Hepatocyte (in vitro differentiated cells): ENCODE measurements around the gene LY9. TPM values are rescaled to one million over a fixed set of nuclear protein-coding genes. Genes with fewer than 3 reads are reported as not detected.
A peak's percentile ranks its signal among the peaks of the same experiment; 100 is the strongest.
"Not testable (repeated sequence)": the region's sequence is repeated elsewhere in the genome, so short reads cannot be mapped to it uniquely, and the experiment has no call there.

Source experiments
- DNase-seq: peaks from one replicate; pipeline ENCODE4 v3.0.0-alpha.2; 2016; ENCODE audit warnings: low spot score
- H2AFZ ChIP-seq: fragments of 200-600 bp; sonication (generic); 2 replicates; pipeline ENCODE4 v1.6.0; 2016; ENCODE audit warnings: antibody characterized with exemption, mild to moderate bottlenecking
- H3K27ac ChIP-seq: fragments of 200-600 bp; sonication (generic); 2 replicates; pipeline ENCODE4 v1.5.1; 2016; ENCODE audit warnings: mild to moderate bottlenecking
- H3K27me3 ChIP-seq: fragments of 200-600 bp; sonication (generic); 2 replicates; pipeline ENCODE4 v1.6.1; 2016
- H3K36me3 ChIP-seq: fragments of 200-600 bp; sonication (generic); replicated peaks from 2 replicates; pipeline ENCODE4 v1.5.1; 2016; ENCODE audit warnings: low read depth; ENCODE audit not compliant: insufficient read depth
- H3K4me1 ChIP-seq: fragments of 200-600 bp; sonication (generic); 2 replicates; pipeline ENCODE4 v1.5.1; 2016; ENCODE audit warnings: mild to moderate bottlenecking, moderate library complexity; ENCODE audit not compliant: insufficient read depth
- H3K4me2 ChIP-seq: fragments of 200-600 bp; sonication (generic); 2 replicates; pipeline ENCODE4 v1.6.0; 2016
- H3K4me3 ChIP-seq: fragments of 200-600 bp; sonication (generic); 2 replicates; pipeline ENCODE4 v1.5.1; 2016; ENCODE audit warnings: mild to moderate bottlenecking
- H3K79me2 ChIP-seq: fragments of 200-600 bp; sonication (generic); 2 replicates; pipeline ENCODE4 v1.6.0; 2017; ENCODE audit warnings: mild to moderate bottlenecking
- H3K9me2 ChIP-seq: fragments of 200-600 bp; sonication (generic); replicated peaks from 2 replicates; pipeline ENCODE4 v1.6.0; 2017; ENCODE audit warnings: mild to moderate bottlenecking; ENCODE audit not compliant: insufficient read depth
- H3K9me3 ChIP-seq: fragments of 200-600 bp; sonication (generic); 2 replicates; pipeline ENCODE4 v1.5.1; 2016; ENCODE audit warnings: low read depth, mild to moderate bottlenecking
- H4K20me1 ChIP-seq: fragments of 200-600 bp; sonication (generic); 2 replicates; pipeline ENCODE4 v1.6.0; 2016; ENCODE audit warnings: mild to moderate bottlenecking; ENCODE audit not compliant: insufficient read depth, poor library complexity, severe bottlenecking
- EZH2 ChIP-seq: fragments of 200-600 bp; sonication (generic); IDR thresholded peaks from 2 replicates; pipeline ENCODE4 v1.6.1; 2016; ENCODE audit warnings: antibody characterized with exemption, mild to moderate bottlenecking, borderline replicate concordance
- EZH2phosphoT487 ChIP-seq: fragments of 200-600 bp; sonication (generic); IDR thresholded peaks from one replicate; pipeline ENCODE4 v1.6.1; 2018; ENCODE audit warnings: antibody characterized with exemption, mild to moderate bottlenecking, low read depth, moderate library complexity; ENCODE audit not compliant: unreplicated experiment, severe bottlenecking
- WGBS: methylation state at CpG from one replicate; pipeline ENCODE4 v1.1.6; 2016; ENCODE audit warnings: low lambda C conversion rate; ENCODE audit errors: missing lambda C conversion rate; 5-methylcytosine and 5-hydroxymethylcytosine counted together
- polyA plus RNA-seq: library from polyadenylated mRNA; unstranded; fragments of >200 nt; fragmentation: Nextera tagmentation; extraction: Ambion mirVana; gene quantifications from 2 replicates; pipeline ENCODE4 v1.2.1, GENCODE V29; 2016
- total RNA-seq: library from RNA; depleted of rRNA; stranded (reverse); fragments of >200 nt; gene quantifications from 2 replicates; pipeline ENCODE4 v1.2.3, GENCODE V29; 2014
- TF ChIP-seq, protein P1 (sequence below): fragments of 200-600 bp; sonication (generic); IDR thresholded peaks from 2 replicates; pipeline ENCODE4 v1.5.1; 2016; ENCODE audit warnings: antibody characterized with exemption, mild to moderate bottlenecking; ENCODE audit not compliant: poor library complexity

LY9 gene
- total and polyA plus RNA-seq, 2 experiments from 2014 or later: not detected

- peak; percentile 68 for DNase-seq
- Histone ChIP-seq H3K27ac (peak overlapping the region; percentile 88), H3K27me3 (no peaks in the 10 kb centered on the region), H2AFZ (peak overlapping the region; percentile 65), H3K4me3 (no peak overlapping the region), H3K9me2 (no peaks in the 10 kb centered on the region), H3K79me2 (no peaks in the 10 kb centered on the region), H3K4me1 (peaks cover 14% of the 10 kb centered on the region), H4K20me1 (no peaks in the 10 kb centered on the region), H3K36me3 (no peaks in the 10 kb centered on the region), H3K4me2 (peak overlapping the region; percentile 35), H3K9me3 (no peaks in the 10 kb centered on the region)
- WGBS: 54% methylated on average over 8 of the region's 8 CpGs
- TF ChIP-seq EZH2phosphoT487: no peak
- no peak for TF ChIP-seq EZH2
- TF ChIP-seq, protein P1, sequence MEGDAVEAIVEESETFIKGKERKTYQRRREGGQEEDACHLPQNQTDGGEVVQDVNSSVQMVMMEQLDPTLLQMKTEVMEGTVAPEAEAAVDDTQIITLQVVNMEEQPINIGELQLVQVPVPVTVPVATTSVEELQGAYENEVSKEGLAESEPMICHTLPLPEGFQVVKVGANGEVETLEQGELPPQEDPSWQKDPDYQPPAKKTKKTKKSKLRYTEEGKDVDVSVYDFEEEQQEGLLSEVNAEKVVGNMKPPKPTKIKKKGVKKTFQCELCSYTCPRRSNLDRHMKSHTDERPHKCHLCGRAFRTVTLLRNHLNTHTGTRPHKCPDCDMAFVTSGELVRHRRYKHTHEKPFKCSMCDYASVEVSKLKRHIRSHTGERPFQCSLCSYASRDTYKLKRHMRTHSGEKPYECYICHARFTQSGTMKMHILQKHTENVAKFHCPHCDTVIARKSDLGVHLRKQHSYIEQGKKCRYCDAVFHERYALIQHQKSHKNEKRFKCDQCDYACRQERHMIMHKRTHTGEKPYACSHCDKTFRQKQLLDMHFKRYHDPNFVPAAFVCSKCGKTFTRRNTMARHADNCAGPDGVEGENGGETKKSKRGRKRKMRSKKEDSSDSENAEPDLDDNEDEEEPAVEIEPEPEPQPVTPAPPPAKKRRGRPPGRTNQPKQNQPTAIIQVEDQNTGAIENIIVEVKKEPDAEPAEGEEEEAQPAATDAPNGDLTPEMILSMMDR: no peak
Observed at GRCh38 chr1:160781186-160781766, 14.7 kb upstream of the LY9 start.

GRCh38 chr1:160781914-160782689 lies 13.9 kb upstream of the LY9 start:
- no peaks in the 10 kb centered on the region for H3K9me2 ChIP-seq
- peaks cover 14% of the 10 kb centered on the region for H3K4me1 ChIP-seq
- no peak overlapping the region for H3K4me3 ChIP-seq
- peak overlapping the region; percentile 35 for H3K4me2 ChIP-seq
- peak overlapping the region; percentile 88 for H3K27ac ChIP-seq
- 89% methylated on average over 9 of the region's 9 CpGs for WGBS
- TF ChIP-seq, protein P1: no peak
- TF ChIP-seq EZH2 (no peak), EZH2phosphoT487 (no peak)
- H4K20me1 ChIP-seq: no peaks in the 10 kb centered on the region
- no peaks in the 10 kb centered on the region for H3K27me3 ChIP-seq
- no peaks in the 10 kb centered on the region for H3K9me3 ChIP-seq
- no peaks in the 10 kb centered on the region for H3K36me3 ChIP-seq
- DNase-seq: no peak
- no peaks in the 10 kb centered on the region for H3K79me2 ChIP-seq
- peak overlapping the region; percentile 65 for H2AFZ ChIP-seq

GRCh38 chr1:160782988-160783765 lies 12.8 kb upstream of the LY9 start:
- H3K27ac ChIP-seq, H3K36me3 ChIP-seq, H3K79me2 ChIP-seq, H4K20me1 ChIP-seq, H3K4me2 ChIP-seq, H3K9me3 ChIP-seq, DNase-seq, H3K27me3 ChIP-seq, H2AFZ ChIP-seq, H3K9me2 ChIP-seq, H3K4me3 ChIP-seq: not testable (repeated sequence)
- WGBS: 89% methylated on average over 22 of the region's 25 CpGs
- peaks cover 14% of the 10 kb centered on the region for H3K4me1 ChIP-seq
